Hepatocyte (in vitro differentiated cells): Measurements from ENCODE around the gene ZNRF1. TPM values are rescaled to one million over a fixed set of nuclear protein-coding genes. Genes with fewer than 3 reads are reported as not detected.

ENCODE experiments used
- DNase-seq: peaks from one replicate; pipeline ENCODE4 v3.0.0-alpha.2; 2016; ENCODE audit warnings: low spot score
- H2AFZ ChIP-seq: fragments of 200-600 bp; sonication (generic); 2 replicates; pipeline ENCODE4 v1.6.0; 2016; ENCODE audit warnings: antibody characterized with exemption, mild to moderate bottlenecking
- H3K27ac ChIP-seq: fragments of 200-600 bp; sonication (generic); 2 replicates; pipeline ENCODE4 v1.5.1; 2016; ENCODE audit warnings: mild to moderate bottlenecking
- H3K27me3 ChIP-seq: fragments of 200-600 bp; sonication (generic); 2 replicates; pipeline ENCODE4 v1.6.1; 2016
- H3K36me3 ChIP-seq: fragments of 200-600 bp; sonication (generic); replicated peaks from 2 replicates; pipeline ENCODE4 v1.5.1; 2016; ENCODE audit warnings: low read depth; ENCODE audit not compliant: insufficient read depth
- H3K4me1 ChIP-seq: fragments of 200-600 bp; sonication (generic); 2 replicates; pipeline ENCODE4 v1.5.1; 2016; ENCODE audit warnings: mild to moderate bottlenecking, moderate library complexity; ENCODE audit not compliant: insufficient read depth
- H3K4me2 ChIP-seq: fragments of 200-600 bp; sonication (generic); 2 replicates; pipeline ENCODE4 v1.6.0; 2016
- H3K4me3 ChIP-seq: fragments of 200-600 bp; sonication (generic); 2 replicates; pipeline ENCODE4 v1.5.1; 2016; ENCODE audit warnings: mild to moderate bottlenecking
- H3K79me2 ChIP-seq: fragments of 200-600 bp; sonication (generic); 2 replicates; pipeline ENCODE4 v1.6.0; 2017; ENCODE audit warnings: mild to moderate bottlenecking
- H3K9me2 ChIP-seq: fragments of 200-600 bp; sonication (generic); replicated peaks from 2 replicates; pipeline ENCODE4 v1.6.0; 2017; ENCODE audit warnings: mild to moderate bottlenecking; ENCODE audit not compliant: insufficient read depth
- H3K9me3 ChIP-seq: fragments of 200-600 bp; sonication (generic); 2 replicates; pipeline ENCODE4 v1.5.1; 2016; ENCODE audit warnings: low read depth, mild to moderate bottlenecking
- H4K20me1 ChIP-seq: fragments of 200-600 bp; sonication (generic); 2 replicates; pipeline ENCODE4 v1.6.0; 2016; ENCODE audit warnings: mild to moderate bottlenecking; ENCODE audit not compliant: insufficient read depth, poor library complexity, severe bottlenecking
- CTCF ChIP-seq: fragments of 200-600 bp; sonication (generic); IDR thresholded peaks from 2 replicates; pipeline ENCODE4 v1.5.1; 2016; ENCODE audit warnings: antibody characterized with exemption, mild to moderate bottlenecking; ENCODE audit not compliant: poor library complexity
- EZH2 ChIP-seq: fragments of 200-600 bp; sonication (generic); IDR thresholded peaks from 2 replicates; pipeline ENCODE4 v1.6.1; 2016; ENCODE audit warnings: antibody characterized with exemption, mild to moderate bottlenecking, borderline replicate concordance
- EZH2phosphoT487 ChIP-seq: fragments of 200-600 bp; sonication (generic); IDR thresholded peaks from one replicate; pipeline ENCODE4 v1.6.1; 2018; ENCODE audit warnings: antibody characterized with exemption, mild to moderate bottlenecking, low read depth, moderate library complexity; ENCODE audit not compliant: unreplicated experiment, severe bottlenecking
- WGBS: methylation state at CpG from one replicate; pipeline ENCODE4 v1.1.6; 2016; ENCODE audit warnings: low lambda C conversion rate; ENCODE audit errors: missing lambda C conversion rate; 5-methylcytosine and 5-hydroxymethylcytosine counted together
- polyA plus RNA-seq: library from polyadenylated mRNA; unstranded; fragments of >200 nt; fragmentation: Nextera tagmentation; extraction: Ambion mirVana; gene quantifications from 2 replicates; pipeline ENCODE4 v1.2.1, GENCODE V29; 2016
- total RNA-seq: library from RNA; depleted of rRNA; stranded (reverse); fragments of >200 nt; gene quantifications from 2 replicates; pipeline ENCODE4 v1.2.3, GENCODE V29; 2014

ZNRF1 gene
- total and polyA plus RNA-seq, 2 experiments from 2014 or later = 23.0 to 46.5 TPM

- peak overlapping the region; percentile 73 for H3K27ac ChIP-seq
- no peak for TF ChIP-seq CTCF
- TF ChIP-seq EZH2phosphoT487 = no peak
- no peak for TF ChIP-seq EZH2
- H3K9me2 ChIP-seq = no peaks in the 10 kb centered on the region
- no peaks in the 10 kb centered on the region for H3K27me3 ChIP-seq
- H2AFZ ChIP-seq = no peak overlapping the region
- H3K4me1 ChIP-seq = peaks cover 23% of the 10 kb centered on the region
- no peak overlapping the region for H3K4me2 ChIP-seq
- H3K4me3 ChIP-seq = no peak overlapping the region
- WGBS = 80% methylated on average over 8 of the region's 8 CpGs
- DNase-seq = peak; percentile 49
- H3K36me3 ChIP-seq = no peaks in the 10 kb centered on the region
- H4K20me1 ChIP-seq = peaks cover 26% of the 10 kb centered on the region
- H3K79me2 ChIP-seq = peaks cover 29% of the 10 kb centered on the region
- H3K9me3 ChIP-seq = no peaks in the 10 kb centered on the region
These were observed 1.8 kb upstream of the ZNRF1 start for GRCh38 chr16:74997042-74997491.

- DNase-seq = no peak
- Histone ChIP-seq H3K9me2 (no peaks in the 10 kb centered on the region), H3K9me3 (no peaks in the 10 kb centered on the region), H3K36me3 (no peaks in the 10 kb centered on the region), H3K4me2 (peak overlapping the region; percentile 93), H3K4me1 (peaks cover 18% of the 10 kb centered on the region), H4K20me1 (peaks cover 46% of the 10 kb centered on the region), H3K27ac (peak overlapping the region; percentile 75), H3K27me3 (no peaks in the 10 kb centered on the region), H3K79me2 (peaks cover 51% of the 10 kb centered on the region), H2AFZ (peak overlapping the region; percentile 76), H3K4me3 (peak overlapping the region; percentile 98)
- TF ChIP-seq EZH2phosphoT487 (no peak), CTCF (no peak), EZH2 (no peak)
- 0% methylated on average over 1 of the region's 44 CpGs for WGBS
These were observed 390 bp downstream of the ZNRF1 start for GRCh38 chr16:74999219-74999608.

- DNase-seq = peak; percentile 70
- Histone ChIP-seq H3K4me3 (peak overlapping the region; percentile 98), H3K9me3 (no peaks in the 10 kb centered on the region), H4K20me1 (peaks cover 51% of the 10 kb centered on the region), H3K27ac (peak overlapping the region; percentile 75), H3K9me2 (no peaks in the 10 kb centered on the region), H3K4me1 (peaks cover 18% of the 10 kb centered on the region), H3K27me3 (no peaks in the 10 kb centered on the region), H3K79me2 (peaks cover 57% of the 10 kb centered on the region), H2AFZ (peak overlapping the region; percentile 76), H3K36me3 (no peaks in the 10 kb centered on the region), H3K4me2 (peak overlapping the region; percentile 93)
- 2% methylated on average over 48 of the region's 71 CpGs for WGBS
- TF ChIP-seq CTCF (peak; percentile 9), EZH2 (no peak), EZH2phosphoT487 (no peak)
These were observed 1.0 kb downstream of the ZNRF1 start for GRCh38 chr16:74999609-75000480.
